AG08396 (cell line): Measurements from ENCODE around the gene DYSF.
"Not testable (repeated sequence)": the region's sequence is repeated elsewhere in the genome, so short reads cannot be mapped to it uniquely, and the experiment has no call there.

ENCODE experiments used
- DNase-seq: peaks from one replicate; pipeline ENCODE4 v3.0.0; 2012; ENCODE audit warnings: low spot score, mixed read lengths

The DYSF gene

DNA sequence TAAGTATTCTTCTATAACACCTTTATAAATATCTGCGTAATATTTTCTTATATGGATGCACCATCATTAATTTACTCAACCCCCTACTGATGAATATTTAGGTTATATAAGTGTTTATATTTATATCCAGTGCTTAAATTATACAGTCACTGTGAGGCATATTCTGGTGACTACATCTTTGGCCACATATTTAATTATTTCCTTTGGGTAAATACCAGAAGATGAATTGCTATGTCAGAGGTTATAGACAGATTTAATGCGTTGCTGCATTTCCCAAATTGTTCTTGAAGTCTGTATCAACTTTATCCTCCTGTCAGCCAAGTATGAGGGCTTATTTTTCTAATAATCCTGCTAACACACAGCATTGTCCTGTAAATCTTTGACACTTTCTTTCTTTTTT is 18.7 kb downstream of the DYSF start:
- no peak for DNase-seq

GRCh38 chr2:71473346-71474031 is 20.1 kb downstream of the DYSF start:
- no peak for DNase-seq

GRCh38 chr2:71474116-71474743 is 20.9 kb downstream of the DYSF start:
- no peak for DNase-seq

DNA sequence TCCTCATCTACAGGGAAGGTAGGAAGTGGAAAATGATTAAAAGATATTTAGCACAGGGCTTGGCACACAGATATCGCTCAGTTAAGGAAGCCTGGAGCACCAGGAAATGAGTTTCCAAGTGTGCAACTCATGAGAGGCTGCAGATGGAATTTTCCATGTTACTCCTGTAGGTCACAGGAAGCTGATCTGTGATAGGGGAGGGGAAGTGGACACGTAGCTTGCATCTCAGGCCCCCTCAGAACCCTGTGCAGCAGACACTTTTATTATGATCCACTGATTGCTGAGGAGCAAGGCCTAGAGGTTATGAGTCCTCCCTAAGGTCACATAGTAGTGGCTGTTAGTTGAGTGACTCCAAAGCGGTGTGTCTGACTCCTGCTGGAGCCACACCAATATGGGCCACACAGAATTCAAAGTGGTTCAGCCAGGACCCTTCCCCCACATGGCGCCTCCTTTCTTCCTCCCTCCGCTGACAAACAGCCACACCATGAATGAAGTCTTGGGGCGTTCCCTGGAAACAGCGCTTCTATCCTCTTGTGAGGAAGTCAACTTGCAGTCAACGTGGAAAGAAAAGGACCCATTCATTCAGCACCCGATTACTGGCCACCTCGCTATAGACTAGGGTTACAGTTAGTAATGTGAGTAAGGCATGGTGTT is 21.5 kb downstream of the DYSF start:
- DNase-seq = no peak

- DNase-seq = no peak
Observed at GRCh38 chr2:71476495-71476894, 23.1 kb downstream of the DYSF start.

DNA sequence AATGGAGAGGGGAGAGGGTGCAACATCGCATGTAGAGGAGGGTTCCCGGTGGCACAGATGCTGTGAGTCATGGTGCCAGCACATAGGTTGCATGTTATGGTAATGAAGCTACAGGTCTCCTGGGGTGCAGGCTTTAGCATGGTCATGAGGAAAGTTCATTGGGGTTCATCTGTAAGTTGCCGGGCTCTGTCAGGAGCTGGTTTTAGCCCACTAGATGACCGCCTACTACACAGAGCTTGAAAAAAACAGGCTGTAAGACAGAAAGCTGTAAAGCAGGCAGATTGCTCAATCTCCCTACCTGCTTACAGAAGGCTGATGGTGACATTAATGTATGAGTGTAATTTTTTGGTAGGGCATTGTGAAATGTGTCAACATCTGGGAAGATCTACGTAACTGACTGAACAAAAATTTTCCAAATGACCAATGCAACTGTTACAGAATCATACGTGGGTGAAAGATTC is 23.9 kb downstream of the DYSF start:
- DNase-seq = no peak

- DNase-seq = no peak
Observed at GRCh38 chr2:71478806-71479205, 25.4 kb downstream of the DYSF start.

DNA sequence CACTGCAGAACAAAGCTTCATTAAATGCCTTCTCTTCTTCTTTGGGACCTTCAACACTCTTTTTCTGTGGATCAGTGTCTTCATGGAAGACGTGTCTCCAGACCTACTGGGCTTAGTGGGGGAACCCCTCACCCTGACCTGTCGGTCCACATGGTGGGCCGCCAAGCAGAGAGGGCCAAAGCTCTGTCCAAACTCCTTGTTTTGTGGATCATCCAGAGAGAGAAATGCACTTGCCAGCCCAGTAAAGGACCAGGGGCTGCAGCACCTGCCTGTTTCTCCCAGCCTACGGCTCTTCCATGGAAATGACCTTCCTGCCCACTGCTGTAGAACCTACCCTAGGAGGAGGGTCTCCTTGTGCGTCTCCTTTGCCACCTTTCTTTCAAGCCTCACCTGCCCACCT is 25.9 kb downstream of the DYSF start:
- DNase-seq = no peak

- DNase-seq = no peak
Observed at GRCh38 chr2:71481111-71481510, 27.8 kb downstream of the DYSF start.

- no peak for DNase-seq
Observed at GRCh38 chr2:71482055-71482454, 28.7 kb downstream of the DYSF start.

DNA sequence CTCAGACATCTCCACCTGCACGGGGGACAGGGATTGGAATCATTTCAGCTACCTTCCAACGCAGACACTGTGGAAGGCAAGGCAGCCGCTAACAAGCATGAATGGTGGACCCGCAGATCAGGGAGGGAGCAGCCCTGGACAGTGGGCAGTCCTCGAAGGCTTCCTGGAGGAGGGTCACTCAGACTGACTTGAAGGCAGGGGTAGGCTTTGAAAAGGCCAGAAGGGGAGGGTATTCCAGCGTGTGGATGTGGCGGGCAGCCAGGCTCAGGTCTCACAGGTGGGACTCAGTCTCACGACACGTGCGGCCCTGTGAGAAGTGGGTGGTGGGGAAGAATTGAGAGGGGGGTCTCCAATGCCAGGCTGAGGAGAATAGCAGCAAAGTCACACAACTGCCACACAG is 29.9 kb downstream of the DYSF start:
- no peak for DNase-seq

DNA sequence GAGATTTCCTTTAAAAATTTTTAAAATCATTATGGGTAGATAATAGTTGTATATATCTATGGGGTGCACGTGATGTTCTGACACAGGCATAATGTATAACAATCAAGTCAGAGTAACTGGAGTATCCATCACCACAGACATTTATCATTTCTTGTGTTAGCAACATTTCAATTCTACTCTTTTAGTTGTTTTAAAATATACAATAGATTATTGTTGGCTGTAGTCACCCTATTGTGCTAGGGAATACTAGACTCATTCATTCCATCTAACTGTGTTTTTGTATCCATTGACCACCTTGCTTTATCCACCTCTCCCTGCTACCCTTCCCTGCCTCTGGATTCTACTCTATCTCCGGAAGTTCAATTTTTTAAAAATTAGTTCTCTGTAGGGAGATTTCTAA is 31.0 kb downstream of the DYSF start:
- DNase-seq = no peak

GRCh38 chr2:71486881-71487640 is 33.7 kb downstream of the DYSF start:
- DNase-seq = no peak

DNA sequence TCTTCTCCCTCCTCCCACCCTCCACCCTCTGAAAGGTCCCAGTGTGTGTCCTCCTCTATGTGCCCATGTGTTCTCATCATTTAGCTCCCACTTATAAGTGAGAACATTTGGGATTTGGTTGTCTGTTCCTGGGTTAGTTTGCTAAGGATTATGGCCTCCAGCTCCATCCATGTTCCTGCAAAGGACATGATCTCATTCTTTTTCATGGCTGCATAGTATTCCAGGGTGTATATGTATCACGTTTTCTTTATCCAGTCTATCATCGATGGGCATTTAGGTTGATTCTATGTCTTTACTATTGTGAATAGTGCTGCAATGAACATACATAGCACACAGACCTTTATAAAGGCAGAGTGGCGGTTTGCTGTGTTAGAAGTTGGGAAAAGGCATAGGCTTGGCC is 38.2 kb downstream of the DYSF start:
- not testable (repeated sequence) for DNase-seq

- no peak for DNase-seq
Observed at GRCh38 chr2:71492112-71492511, 38.8 kb downstream of the DYSF start.

- no peak for DNase-seq
Observed at GRCh38 chr2:71494091-71494490, 40.7 kb downstream of the DYSF start.

GRCh38 chr2:71494523-71495155 is 41.3 kb downstream of the DYSF start:
- DNase-seq = no peak

DNA sequence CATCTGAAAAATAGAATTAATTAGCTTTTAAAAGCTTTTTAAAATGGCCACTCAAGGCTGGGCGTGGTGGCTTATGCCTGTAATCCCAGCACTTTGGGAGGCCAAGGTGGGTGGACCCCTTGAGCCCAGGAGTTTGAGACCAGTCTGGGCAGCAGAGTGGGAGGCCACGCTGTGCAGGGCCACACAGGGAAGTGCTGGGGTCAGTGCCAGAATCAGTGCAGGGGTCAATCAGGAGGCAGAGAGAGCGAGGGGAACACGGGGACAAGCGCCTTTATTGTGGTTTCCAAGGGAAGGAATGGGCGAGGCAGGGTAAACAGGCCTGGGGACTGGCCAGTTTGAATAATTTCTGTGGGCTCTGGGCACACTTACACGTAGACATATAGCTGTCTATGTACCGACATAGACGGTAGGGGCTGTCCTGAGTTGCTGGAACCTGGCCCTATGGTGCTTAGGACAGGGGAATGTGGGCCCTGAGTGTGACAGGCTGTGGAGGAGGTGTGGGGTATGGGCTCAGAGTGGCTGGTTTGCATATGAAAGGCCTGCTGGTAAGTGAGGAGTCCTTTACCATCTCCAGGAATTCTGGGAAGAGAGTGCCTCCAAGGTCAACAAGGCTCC is 42.9 kb downstream of the DYSF start:
- DNase-seq = no peak

GRCh38 chr2:71498261-71498701 is 44.9 kb downstream of the DYSF start:
- peak; percentile 61 for DNase-seq

DNA sequence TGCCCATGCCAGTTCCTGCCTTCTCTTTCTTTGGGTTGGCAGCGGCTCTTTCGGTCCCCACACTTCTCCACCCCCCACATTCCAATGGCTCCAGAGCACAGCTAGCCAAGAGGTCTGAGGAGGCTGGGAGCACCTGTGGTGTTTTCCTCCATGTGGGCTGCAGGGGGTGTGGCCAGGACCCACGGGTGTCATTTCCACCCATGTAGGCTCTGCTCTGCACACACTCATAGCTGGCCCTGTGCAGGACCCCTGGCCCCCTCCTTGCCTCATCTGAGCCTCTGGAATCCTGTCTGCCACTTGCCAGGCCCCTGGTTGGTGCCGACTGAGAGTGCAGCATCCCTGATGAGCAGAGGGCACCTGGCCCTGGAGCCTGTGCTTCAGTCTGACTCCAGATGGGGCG is 46.3 kb downstream of the DYSF start:
- no peak for DNase-seq

- no peak for DNase-seq
Observed at GRCh38 chr2:71500426-71501079, 47.2 kb downstream of the DYSF start.
